Astrocyte (in vitro differentiated cells and primary cell): Measurements from ENCODE around the gene SUSD4.

Experiments
- EZH2 ChIP-seq: IDR thresholded peaks from 2 replicates; pipeline ENCODE4 v1.6.1; 2012; ENCODE audit warnings: mild to moderate bottlenecking, low read length, inconsistent platforms; ENCODE audit not compliant: insufficient read depth
- TF ChIP-seq, protein P1 (sequence below): IDR thresholded peaks from 2 replicates; pipeline ENCODE4 v1.5.1; 2011; ENCODE audit warnings: low read depth, mild to moderate bottlenecking, inconsistent platforms, low read length, moderate library complexity; ENCODE audit not compliant: insufficient read depth

- TF ChIP-seq, protein P1, sequence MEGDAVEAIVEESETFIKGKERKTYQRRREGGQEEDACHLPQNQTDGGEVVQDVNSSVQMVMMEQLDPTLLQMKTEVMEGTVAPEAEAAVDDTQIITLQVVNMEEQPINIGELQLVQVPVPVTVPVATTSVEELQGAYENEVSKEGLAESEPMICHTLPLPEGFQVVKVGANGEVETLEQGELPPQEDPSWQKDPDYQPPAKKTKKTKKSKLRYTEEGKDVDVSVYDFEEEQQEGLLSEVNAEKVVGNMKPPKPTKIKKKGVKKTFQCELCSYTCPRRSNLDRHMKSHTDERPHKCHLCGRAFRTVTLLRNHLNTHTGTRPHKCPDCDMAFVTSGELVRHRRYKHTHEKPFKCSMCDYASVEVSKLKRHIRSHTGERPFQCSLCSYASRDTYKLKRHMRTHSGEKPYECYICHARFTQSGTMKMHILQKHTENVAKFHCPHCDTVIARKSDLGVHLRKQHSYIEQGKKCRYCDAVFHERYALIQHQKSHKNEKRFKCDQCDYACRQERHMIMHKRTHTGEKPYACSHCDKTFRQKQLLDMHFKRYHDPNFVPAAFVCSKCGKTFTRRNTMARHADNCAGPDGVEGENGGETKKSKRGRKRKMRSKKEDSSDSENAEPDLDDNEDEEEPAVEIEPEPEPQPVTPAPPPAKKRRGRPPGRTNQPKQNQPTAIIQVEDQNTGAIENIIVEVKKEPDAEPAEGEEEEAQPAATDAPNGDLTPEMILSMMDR, result no peak
- TF ChIP-seq EZH2, result no peak
These were observed 107.9 kb downstream of the SUSD4 start for GRCh38 chr1:223256034-223256433.
